ENCODE data around the gene TEK. TPM values are rescaled to one million over a fixed set of nuclear protein-coding genes. Genes with fewer than 3 reads are reported as not detected.

Gene TEK
- total and polyA plus RNA-seq, 9 of the 15 experiments (the other 6 are each of a cell fraction or from before 2014, with no cell fraction given), result 0.03 to 0.13 (median 0.06) TPM

GRCh38 chr9:27073841-27074728 lies 34.9 kb upstream of the TEK start:
- FAIRE-seq (no peak), ATAC-seq (no peak), DNase-seq (ENCODE audit: extremely low read depth in 1 of 4, low spot score in 3 of 4) (no peak)
- Histone ChIP-seq H3K4me1 (replicated peaks in 1 of 2; ENCODE audit: control insufficient read depth in 2 of 2, insufficient read depth in 2 of 2, low read length in 2 of 2) (no peaks in the 10 kb centered on the region), H3K4me3 (no peak overlapping the region), H3K27me3 (ENCODE audit: control insufficient read depth in 2 of 2, insufficient read depth in 2 of 2, low read length in 2 of 2) (no peaks in the 10 kb centered on the region), H3K36me3 (ENCODE audit: control insufficient read depth, insufficient read depth, low read length) (no peaks in the 10 kb centered on the region), H3K4me2 (ENCODE audit: insufficient read depth, low read length) (no peak overlapping the region), H3K27ac (ENCODE audit: extremely low read depth, low read depth, low read length) (no peak overlapping the region), H4K20me1 (replicated peaks; ENCODE audit: control insufficient read depth, insufficient read depth, low read length) (no peaks in the 10 kb centered on the region), H3K9me1 (ENCODE audit: control insufficient read depth, insufficient read depth, low read length) (no peaks in the 10 kb centered on the region), H3K79me2 (ENCODE audit: control insufficient read depth, insufficient read depth, low read length) (no peaks in the 10 kb centered on the region), H2AFZ (ENCODE audit: low read depth, low read length) (no peak overlapping the region), H3K9ac (ENCODE audit: insufficient read depth in 1 of 2, low read depth in 2 of 2, low read length in 2 of 2) (no peak overlapping the region), H3K9me3 (replicated peaks; ENCODE audit: control insufficient read depth, insufficient read depth, low read depth, low read length) (no peaks in the 10 kb centered on the region)
- ChIA-PET CTCF (ENCODE audit: low intra/inter-chr PET ratio) (no interaction called here), POLR2A (no interaction called here)
- WGBS (ENCODE audit: insufficient coverage, low coverage, missing lambda C conversion rate), result 6% methylated on average over 2 of the region's 4 CpGs
- no TSS peak for BruUV-seq (replicated peaks)
- in situ Hi-C loops (cut with MboI), result no loop called here
- intact Hi-C loops (cut with micrococcal nuclease), result no loop called here
- no peak for TF ChIP-seq PATZ1 (CRISPR knock-in tag; IDR thresholded peaks at IDR 0.05; ENCODE audit: borderline replicate concordance)
- TF ChIP-seq GABPB1 (CRISPR knock-in tag; IDR thresholded peaks at IDR 0.05), result no peak
- TF ChIP-seq GTF2F1 (IDR thresholded peaks at IDR 0.05; ENCODE audit: low read depth, low read length), result no peak
